Inflammatory macrophage treated with lipopolysaccharide for 4 hours (primary cell): ENCODE results near the gene RPN1.
"Not testable (repeated sequence)": the region's sequence is repeated elsewhere in the genome, so short reads cannot be mapped to it uniquely, and the experiment has no call there.

ENCODE experiments used
- DNase-seq: peaks from one replicate; pipeline ENCODE4 v3.0.0-alpha.2; 2020

Gene RPN1

DNA sequence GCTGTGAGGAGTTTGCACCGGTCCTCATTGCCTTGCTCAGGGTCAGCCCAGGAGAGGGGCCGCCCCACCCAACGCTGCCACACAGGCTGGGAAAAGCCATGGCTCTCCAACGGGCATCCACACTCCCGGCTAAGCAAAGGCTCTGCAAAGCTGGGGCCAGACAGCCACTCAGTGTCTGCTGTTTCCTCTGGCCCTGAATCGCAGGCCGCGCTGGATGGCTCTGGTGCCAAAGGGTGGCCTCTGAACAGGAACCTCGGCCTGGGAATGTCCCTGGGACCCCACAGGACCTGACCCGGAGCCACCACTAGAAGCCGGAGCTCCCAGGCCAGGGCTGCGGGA lies 42.9 kb downstream of the RPN1 start:
- no peak for DNase-seq

DNA sequence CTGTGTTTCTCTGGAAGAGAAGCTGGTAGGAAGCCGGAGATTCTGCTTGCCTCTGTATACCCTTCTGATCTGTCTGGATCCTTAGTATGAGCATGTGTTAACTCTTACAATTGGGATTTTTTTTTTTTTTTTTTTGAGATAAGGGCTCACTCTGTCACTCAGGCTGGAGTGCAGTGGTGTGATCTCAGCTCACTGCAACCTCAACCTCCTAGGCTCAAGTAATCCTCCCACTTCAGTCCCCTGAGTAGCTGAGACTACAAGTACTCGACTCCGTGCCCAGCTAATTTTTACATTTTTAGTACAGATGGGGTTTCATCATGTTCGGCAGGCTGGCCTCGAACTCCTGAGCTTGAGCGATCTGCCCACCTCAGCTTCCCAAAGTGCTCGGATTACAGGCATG lies 44.5 kb downstream of the RPN1 start:
- no peak for DNase-seq

DNA sequence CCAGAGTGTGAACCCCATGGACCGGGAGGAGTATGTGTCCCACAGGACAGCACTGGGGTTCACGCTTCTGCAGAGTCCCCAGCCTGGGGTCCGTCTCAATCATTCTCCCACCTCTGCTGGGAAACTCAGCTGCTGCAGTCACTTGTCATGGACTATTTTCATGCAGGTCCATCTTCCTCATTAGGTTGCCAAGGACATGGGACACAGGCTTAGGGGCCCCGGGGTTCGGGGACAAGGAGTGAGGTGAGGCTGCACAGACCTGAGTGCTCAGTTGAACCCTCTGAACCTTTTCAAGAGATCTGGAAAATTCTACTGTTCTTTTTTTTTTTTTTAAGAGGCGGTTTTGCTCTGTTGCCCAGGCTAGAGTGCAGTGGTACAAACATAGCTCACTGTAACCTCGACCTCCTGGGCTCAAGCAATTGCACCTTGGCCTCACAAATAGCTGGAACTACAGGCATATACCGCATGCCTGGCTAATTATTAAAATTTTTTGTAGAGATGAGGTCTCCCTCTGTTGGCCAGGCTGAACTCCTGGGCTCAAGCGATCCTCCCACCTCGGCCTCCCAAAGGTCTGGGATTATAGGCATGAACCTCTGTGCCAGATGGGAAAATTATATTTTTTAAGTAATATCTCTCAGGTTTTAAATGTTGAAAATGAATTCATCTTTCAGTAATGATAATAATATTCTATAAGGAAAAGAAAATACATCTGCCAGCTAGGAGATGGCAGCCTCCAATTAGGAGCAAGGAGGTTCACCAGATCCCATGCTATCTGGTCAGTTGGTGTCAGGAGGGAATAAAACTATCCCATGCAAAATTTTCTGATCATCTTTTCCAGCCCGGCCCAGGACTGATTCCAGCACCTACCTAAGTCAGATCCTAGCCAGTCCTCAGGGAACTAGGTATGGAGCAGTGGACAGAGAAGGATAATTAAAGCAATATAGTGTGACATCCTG lies 45.2 kb downstream of the RPN1 start:
- no peak for DNase-seq

GRCh38 chr3:128603811-128604775 lies 46.5 kb downstream of the RPN1 start:
- peak; percentile 5 for DNase-seq

DNA sequence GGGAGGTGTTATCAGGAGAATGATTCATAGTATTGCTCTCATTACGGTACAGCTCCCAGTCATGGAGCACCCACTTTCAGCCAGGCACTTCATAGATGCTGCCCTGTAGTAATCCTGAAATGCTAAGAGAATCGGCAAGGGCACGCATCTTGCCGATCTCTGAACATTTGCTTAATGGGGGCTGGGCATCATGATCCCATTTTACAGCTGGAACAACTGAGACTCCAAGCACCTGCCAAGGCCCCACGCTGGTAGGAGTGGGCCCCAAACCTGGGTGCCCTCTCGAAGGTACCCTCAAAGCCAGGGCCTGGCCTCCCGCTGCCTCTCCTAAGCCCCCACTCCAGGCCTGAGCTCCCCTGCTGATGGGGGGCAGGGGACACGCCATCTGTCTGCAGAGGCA lies 47.3 kb downstream of the RPN1 start:
- DNase-seq, result no peak

DNA sequence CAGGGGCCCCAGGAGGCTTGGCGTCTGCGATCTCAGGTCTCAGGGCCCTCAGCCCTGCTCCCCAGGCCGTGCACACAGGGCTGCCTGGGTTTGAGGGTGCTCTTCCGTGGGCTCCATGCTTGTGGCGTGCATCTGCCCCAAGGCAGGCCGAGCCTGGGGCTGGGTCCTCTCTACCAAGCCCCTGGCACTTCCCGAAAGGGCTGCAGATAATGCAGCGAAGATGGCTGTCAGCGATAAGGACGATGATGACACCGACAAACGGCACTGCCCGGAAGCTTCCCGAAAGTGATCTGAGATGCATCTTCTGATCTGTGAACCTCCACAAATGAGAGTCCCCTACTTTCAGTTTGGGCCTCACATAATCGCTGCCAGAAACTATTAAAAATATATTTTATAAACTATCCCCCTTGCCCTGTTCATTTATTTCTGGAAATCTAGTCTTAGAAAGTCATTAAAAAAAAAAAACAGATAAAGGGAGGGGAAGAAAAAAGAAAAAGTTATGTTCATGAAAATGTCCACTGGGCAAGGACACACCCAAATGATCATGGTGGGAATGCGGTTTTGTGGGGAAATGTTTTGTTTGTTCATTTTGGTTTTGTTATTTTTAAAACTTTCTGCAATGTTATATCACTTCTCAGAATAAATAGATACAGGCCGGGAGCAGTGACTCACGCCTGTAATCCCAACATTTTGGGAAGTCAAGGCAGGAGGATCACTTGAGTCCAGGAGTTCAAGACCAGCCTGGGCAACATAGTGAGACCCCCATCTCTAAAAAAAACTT lies 51.5 kb downstream of the RPN1 start:
- DNase-seq, result peak; percentile 15

DNA sequence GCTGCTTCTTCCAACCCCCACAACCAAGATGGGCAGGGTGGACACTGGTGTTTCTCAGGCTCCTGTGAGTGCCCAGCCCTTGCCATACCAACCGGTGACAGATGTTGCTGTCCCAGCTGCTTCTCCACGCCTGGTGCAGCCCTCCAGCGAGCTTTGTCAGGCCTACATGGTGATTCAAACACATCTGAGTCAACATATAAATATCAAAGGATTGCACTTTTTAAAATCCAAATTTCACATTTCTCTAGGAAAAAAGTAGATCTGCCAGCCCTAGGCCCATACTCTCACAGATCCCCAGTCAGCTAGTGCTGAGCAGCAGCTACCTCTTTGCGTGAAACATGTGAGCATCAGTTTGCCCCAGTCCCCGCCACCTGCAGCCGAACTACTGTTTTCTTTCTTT lies 52.7 kb downstream of the RPN1 start:
- DNase-seq, result no peak

DNA sequence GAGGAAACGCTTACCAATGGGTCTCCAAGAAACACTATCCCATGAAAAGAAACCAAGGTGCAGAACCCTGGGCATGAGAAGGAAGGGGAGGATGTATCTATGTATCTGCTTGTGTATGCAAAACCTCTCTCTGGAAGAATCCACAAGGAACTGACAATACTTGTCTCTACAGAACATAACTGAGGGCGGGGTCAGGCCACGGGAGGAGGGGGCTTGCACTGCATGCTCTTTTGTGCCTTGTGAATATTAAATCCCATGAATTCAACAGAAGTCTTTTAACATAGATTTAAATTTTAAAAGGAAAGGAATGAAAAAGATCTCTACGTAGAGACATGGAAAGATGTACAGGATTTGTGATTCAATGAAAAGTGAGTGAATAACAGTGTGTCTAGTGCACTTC lies 57.8 kb downstream of the RPN1 start:
- DNase-seq, result no peak

- peak; percentile 48 for DNase-seq
Observed at GRCh38 chr3:128591738-128592426, 58.7 kb downstream of the RPN1 start.

- no peak for DNase-seq
Observed at GRCh38 chr3:128590948-128591347, 59.7 kb downstream of the RPN1 start.

DNA sequence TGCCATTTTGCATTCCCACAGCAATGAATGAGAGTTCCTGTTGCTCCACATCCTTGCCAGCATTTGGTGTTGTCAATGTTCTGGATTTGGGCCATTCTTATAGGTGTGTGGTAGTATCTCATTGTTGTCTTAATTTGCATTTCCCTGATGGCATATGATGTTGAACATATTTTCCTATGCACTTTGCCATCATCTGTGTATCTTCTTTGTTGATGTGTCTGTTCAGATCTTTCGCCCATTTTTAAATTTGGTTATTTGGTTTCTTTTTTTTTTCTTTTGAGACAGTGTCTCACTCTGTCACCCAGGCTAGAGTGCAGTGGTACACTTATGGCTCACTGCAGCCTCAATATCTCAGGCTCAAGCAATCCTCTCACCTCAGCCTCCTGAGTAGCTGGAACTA lies 60.6 kb downstream of the RPN1 start:
- not testable (repeated sequence) for DNase-seq

GRCh38 chr3:128588147-128588546 lies 62.5 kb downstream of the RPN1 start:
- no peak for DNase-seq

DNA sequence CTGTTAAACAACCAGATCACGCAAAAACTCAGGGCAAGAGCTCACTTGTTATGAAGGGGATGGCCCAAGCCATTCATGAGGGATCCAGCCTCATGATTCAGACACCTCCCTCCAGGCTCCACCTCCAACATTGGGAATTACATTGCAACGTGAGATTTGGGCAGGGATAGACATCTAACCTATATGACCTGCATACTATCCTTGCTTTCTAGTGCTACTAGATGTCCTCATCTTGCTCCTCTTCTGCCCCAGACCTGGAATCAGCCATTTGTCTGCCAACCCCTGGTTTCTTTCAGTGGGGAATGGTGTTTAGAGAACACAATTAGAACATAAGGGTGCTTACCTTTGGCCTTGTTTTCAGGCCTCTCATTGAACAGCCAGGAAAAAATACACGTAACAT lies 63.2 kb downstream of the RPN1 start:
- DNase-seq, result no peak

- DNase-seq, result not testable (repeated sequence)
Observed at GRCh38 chr3:128586932-128587331, 63.7 kb downstream of the RPN1 start.

GRCh38 chr3:128586391-128586790 lies 64.2 kb downstream of the RPN1 start:
- DNase-seq, result not testable (repeated sequence)

DNA sequence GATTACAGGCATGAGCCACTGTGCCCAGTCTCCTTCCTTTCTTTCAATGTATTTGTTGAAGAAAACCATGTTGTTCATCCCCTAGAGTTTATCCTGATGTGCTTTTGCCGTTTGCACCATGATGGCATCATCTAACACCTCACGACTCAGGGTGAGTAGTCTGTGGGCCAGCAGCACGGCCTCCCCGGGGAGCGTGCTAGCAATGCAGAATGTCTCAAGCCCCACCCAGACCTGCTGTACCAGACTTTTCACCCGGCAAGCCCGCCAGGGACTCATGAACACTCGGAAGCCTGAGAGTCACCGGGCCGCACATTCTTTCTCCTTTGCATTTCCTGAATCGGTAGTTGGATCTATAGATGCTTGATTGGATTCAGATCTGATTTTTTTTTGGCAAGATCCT lies 64.6 kb downstream of the RPN1 start:
- DNase-seq, result no peak

- no peak for DNase-seq
Observed at GRCh38 chr3:128585189-128585588, 65.4 kb downstream of the RPN1 start.

DNA sequence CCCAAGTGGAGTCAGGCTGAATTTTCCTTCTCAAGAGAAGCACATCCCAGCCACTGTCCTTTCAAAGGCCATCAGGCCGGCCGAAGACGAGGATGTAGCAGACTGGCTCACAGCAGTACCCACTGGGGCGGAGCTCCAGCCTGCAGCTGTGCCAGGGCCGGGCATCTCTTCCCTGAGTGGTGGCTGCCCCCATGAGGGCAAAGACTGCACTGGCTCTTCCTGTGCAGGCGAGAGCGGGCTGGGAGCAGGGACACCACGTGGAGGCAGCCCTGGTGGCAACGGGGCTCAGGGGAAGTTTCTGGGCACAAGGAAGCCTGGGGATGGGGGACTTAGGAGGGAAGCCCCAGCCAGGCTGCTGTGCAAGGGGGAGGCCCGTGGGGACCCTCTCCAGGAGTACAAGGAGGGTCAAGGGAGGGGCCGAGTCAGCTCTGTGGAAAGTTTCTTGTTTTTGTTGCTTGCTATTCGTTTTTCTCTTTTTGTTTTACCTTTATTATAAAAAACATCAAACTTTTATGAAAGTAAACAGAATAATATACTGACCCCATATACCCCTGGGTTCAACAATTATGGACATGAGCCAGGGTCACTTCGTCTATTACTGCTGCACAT lies 66.1 kb downstream of the RPN1 start:
- peak; percentile 28 for DNase-seq

GRCh38 chr3:128581566-128581965 lies 69.1 kb downstream of the RPN1 start:
- DNase-seq, result no peak

- no peak for DNase-seq
Observed at GRCh38 chr3:128579927-128580326, 70.7 kb downstream of the RPN1 start.

DNA sequence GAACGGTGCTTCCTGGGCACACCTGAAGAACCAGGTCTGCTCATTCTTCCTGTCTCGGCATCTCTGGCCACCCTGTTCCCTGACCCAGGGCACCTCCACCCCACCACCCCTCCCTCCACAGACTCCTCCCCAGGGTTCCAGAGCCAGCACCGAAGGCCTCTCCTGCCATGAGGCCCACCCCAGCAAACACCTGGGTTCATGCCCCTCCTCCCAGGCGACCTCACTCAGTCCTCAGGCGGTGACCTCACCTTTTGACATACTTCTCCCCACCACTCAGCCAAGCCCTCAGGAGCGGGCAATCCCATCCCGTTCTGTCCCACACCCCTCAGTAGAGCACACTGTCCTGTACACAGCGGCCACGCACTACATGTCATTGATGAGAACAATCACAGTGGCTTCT lies 72.3 kb downstream of the RPN1 start:
- no peak for DNase-seq

GRCh38 chr3:128577711-128578110 lies 72.9 kb downstream of the RPN1 start:
- no peak for DNase-seq
